Measurements from ENCODE around the gene PANK3.
"Not testable (repeated sequence)": the region's sequence is repeated elsewhere in the genome, so short reads cannot be mapped to it uniquely, and the experiment has no call there.

PANK3 gene

GRCh38 chr5:168550656-168551055 lies 28.5 kb downstream of the PANK3 start:
- no peak for DNase-seq

DNA sequence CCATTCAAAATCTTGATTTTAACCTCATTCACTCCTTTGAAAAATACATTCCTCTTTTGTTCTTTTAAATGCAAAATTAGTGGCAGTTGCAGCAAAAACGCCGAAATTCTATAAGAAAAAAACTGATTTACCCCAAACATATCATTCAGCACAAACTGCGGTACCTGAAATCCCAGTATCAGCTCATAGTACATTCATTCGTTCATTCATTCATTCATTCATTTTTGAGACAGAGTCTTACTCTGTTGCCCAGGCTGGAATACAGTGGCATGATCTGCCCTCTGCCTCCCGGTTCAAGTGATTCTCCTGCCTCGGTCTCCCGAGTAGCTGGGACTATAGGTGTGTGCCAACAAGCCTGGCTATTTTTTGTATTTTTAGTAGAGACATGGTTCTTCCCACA lies 29.6 kb downstream of the PANK3 start:
- DNase-seq, result no peak

DNA sequence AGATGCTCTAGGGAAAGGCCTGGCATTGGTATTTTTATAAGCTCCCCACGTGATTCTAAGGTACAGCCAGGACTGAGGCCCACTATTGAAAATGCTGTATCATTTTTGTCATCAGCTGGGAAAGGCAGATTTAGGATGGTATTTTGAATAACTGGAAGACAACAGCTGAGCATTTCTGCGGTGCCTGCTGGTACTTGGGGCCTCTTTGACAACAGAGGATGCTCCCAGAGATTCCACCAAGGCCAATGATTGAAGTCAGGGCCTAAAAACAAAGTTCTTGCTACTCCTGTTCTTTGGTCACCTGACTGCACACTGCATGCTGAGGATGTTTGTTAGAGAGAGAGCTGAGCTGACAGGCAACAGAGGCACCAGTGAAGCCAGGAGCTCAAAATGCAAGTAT lies 42.0 kb downstream of the PANK3 start:
- no peak for DNase-seq

DNA sequence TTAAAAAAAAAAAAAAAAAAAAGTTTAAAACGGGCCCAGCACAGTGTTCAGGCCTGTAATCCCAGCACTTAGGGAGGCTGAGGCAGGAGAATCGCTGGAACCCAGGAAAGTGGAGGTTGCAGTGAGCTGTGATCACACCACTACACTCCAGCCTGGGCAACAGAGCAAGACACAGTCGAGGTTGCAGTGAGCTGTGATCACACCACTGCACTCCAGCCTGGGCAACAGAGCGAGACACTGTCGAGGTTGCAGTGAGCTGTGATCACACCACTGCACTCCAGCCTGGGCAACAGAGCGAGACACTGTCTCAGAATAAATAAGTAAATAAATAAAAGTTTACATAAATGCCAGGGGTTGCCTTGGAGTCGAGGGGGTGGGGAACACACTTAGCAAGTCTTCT lies 44.8 kb downstream of the PANK3 start:
- DNase-seq, result not testable (repeated sequence)

- no peak for DNase-seq
Observed at GRCh38 chr5:168531987-168532864, 46.9 kb downstream of the PANK3 start.

DNA sequence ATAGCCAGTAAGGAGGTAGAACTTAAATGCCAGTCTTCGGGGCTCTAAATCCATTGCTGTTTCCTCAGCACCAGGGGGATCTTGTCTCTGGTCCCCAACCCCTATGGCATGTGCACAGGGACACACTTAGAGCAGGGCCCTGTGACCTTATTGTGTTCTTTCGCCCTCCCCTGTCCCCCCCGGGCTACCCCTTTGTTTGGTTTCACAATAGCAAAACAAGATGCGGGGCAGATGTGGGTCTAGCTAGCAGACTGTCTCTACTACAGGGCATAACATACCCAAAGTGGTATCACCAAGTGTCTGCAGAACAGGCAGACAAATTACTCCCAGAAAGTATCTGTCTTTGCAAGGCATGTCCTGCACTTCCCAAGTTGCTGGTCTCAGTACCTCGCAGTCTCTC lies 48.0 kb downstream of the PANK3 start:
- DNase-seq, result no peak

DNA sequence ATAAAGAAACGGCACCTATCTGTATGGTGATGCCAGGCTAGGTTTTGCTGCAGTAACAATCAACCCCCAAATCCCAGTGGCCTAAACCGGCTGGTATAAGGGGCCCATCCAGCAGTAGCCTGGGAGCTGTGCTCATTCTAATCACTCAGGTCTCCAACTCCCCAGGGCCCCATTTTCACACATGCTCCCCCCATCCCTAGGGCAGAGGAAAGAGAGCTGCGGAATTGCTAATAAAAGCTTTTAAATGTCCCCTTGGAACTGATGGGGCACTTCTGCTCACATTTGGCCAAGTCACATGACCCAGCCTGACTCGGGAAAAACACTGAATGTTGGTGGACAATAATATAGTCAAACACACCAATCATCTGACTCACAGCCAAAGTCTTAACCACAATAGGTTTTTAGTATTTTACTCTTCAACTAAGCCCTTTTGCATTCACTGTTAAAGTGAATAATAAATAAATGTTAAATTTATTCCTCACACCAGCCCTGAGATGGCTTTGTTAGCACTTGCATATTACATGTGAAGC lies 48.5 kb downstream of the PANK3 start:
- DNase-seq, result no peak

DNA sequence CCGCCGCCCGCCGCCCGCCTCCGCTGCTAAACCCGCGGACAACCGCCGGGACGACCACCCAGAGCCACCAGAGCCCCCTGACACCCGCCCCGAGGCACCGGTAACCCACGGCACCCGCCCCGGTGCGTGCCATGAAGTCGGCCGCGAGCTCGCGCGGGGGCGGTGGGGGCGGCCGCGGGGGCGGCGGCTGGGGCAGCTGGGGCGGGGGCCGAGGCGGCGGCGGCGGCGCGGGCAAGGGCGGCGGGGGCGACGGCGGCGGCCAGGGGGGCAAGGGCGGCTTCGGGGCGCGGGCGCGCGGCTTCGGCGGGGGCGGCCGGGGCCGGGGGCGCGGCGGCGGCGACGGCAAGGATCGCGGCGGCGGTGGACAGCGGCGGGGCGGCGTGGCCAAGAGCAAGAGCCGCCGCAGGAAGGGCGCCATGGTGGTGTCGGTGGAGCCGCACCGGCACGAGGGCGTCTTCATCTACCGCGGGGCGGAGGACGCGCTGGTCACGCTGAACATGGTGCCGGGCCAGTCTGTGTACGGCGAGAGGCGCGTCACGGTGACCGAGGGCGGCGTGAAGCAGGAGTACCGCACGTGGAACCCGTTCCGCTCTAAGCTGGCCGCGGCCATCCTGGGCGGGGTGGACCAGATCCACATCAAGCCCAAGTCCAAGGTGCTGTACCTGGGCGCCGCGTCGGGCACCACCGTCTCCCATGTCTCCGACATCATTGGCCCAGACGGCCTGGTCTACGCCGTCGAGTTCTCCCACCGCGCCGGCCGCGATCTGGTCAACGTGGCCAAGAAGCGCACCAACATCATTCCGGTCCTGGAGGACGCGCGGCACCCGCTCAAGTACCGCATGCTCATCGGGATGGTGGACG lies 49.6 kb downstream of the PANK3 start:
- DNase-seq, result no peak

- no peak for DNase-seq
Observed at GRCh38 chr5:168528521-168529373, 50.4 kb downstream of the PANK3 start, which contains the start of gene FBLL1. FBLL1 (plus strand) TSS chr5:168529305; CDS start chr5:168529505, 200 bp downstream.

DNA sequence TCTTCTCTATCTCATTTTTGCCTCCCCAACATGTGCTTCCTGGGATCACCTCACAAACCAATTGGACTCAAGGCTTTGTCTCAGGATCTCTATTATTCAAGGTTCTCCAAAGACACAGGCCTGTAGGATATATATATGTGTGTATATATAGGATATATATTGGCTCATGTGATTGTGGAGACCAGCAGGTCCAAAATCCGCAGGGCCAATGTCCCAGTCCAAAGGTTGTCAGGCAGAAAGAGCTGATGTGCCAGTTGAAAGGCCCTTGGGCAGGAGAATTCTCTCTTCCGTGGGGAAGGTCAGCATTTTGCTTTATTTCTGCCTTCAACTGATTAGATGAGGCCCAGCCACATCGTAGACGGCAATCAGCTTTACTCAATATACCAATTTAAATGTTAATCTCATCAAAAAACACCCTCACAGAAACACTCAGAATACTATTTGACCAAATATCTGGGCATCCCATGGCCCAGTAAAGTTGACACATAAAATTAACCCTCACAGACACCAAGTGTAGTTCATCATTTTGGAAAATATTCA lies 51.3 kb downstream of the PANK3 start:
- DNase-seq, result no peak

DNA sequence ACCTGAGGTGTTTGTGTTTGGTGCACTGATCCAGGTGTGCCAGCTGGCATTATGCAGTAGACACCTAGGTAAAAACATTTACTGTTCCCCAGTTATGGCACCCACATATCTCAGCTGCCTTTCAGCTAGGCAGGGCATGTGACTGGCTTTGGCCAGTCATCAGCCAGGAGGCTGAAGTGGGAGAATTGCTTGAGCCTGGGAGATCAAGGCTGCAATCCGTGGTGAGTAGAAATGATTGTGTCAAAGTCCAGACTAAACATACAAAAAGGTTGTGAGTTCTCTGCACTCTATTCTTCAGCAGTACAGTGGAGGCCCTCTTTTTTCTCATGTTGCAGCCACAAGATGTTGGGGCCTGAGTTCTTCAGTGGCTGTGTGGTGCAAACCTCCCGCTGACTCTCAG lies 53.3 kb downstream of the PANK3 start:
- no peak for DNase-seq

GRCh38 chr5:168513861-168514428 lies 65.2 kb downstream of the PANK3 start:
- no peak for DNase-seq

DNA sequence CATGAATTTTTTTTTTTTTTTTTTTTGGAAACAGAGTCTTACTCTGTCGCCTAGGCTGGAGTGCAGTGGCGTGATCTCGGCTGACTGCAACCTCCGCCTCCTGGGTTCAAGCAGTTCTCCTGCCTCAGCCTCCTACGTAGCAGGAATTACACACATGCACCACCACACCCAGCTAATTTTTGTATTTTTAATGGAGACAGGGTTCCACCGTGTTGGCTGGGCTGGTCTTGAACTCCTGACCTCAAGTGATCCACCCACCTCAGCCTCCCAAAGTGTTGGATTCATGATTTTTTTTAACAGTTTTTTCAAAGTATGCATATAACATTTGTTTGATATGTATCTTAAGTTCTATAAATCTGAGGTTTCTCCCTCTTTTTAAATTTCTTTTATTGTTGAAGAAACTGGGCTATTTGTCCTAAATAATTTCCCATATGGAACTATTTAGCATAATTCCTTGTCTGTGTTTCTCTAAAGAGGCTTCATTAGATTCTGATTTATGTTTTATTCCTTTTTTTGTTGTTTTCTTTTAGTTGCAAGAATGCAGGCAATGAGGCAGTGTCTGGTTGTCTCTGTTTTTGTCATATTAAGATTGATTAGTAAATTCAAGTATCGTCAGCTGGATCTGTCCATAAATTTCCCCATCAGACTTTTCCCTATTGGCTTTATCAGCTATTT lies 76.5 kb downstream of the PANK3 start:
- DNase-seq, result no peak
